Upper lobe of left lung (tissue), 4 donors: ENCODE data around the gene MICAL3.

ENCODE experiments used
- EP300 ChIP-seq, 4 donors: sonication (generic); formaldehyde crosslinking; IDR thresholded peaks; one replicate each; pipeline ENCODE4 v1.5.1; 2017; ENCODE audit warnings: antibody characterized with exemption in 4 of 4, control low read depth in 2 of 4
- POLR2A ChIP-seq, 4 donors: fragments of 450-650 bp; IDR thresholded peaks; one replicate each; pipeline ENCODE4 v1.5.1; 2016 to 2017; ENCODE audit warnings: antibody characterized with exemption in 4 of 4, mild to moderate bottlenecking in 2 of 4
- POLR2AphosphoS5 ChIP-seq, 2 donors: sonication (generic); formaldehyde crosslinking; IDR thresholded peaks; one replicate each; pipeline ENCODE4 v1.5.1; 2017; ENCODE audit warnings: antibody characterized with exemption in 2 of 2
- TF ChIP-seq, protein P1 (sequence below), 6 experiments: fragments of 450-650 bp in 4 of 6; fragments of 200-600 bp in 2 of 6; sonication (generic) in 2 of 6; IDR thresholded peaks; one replicate each; pipeline ENCODE4 v1.5.1; 2016 to 2019; ENCODE audit warnings: antibody characterized with exemption in 6 of 6

DNA sequence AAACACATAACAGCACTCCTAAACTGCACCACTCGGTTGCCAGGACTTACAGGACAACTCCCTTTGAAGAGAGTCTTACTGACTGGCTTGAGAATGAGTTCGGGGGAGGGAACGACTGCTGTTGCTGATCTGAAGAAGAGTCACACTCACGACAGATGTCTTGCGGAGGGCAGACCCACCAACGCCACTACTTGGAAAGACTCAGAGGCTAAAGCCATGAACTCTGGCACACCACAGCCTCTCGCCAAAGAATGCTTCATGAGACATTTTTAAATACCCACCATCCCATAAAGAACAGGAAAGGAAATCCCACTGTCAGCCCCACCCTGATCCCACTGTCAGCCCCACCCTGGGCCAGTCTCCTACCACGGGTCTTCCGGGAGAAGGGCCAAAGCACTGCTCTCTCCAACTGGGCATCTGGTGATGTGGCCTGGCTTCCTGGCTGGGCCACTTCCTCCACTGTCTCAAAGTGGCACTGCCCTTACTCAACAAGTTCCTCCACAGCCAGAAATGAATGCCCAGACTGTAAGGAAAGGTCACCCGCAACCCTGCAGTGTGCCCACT lies 73.6 kb downstream of the MICAL3 start:
- TF ChIP-seq, protein P1, sequence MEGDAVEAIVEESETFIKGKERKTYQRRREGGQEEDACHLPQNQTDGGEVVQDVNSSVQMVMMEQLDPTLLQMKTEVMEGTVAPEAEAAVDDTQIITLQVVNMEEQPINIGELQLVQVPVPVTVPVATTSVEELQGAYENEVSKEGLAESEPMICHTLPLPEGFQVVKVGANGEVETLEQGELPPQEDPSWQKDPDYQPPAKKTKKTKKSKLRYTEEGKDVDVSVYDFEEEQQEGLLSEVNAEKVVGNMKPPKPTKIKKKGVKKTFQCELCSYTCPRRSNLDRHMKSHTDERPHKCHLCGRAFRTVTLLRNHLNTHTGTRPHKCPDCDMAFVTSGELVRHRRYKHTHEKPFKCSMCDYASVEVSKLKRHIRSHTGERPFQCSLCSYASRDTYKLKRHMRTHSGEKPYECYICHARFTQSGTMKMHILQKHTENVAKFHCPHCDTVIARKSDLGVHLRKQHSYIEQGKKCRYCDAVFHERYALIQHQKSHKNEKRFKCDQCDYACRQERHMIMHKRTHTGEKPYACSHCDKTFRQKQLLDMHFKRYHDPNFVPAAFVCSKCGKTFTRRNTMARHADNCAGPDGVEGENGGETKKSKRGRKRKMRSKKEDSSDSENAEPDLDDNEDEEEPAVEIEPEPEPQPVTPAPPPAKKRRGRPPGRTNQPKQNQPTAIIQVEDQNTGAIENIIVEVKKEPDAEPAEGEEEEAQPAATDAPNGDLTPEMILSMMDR (IDR thresholded peaks at IDR 0.05) = no peak
- TF ChIP-seq EP300 (IDR thresholded peaks at IDR 0.05) (no peak), POLR2A (IDR thresholded peaks at IDR 0.05) (no peak), POLR2AphosphoS5 (IDR thresholded peaks at IDR 0.05) (no peak)
